Prostate gland (tissue), 2 donors: ENCODE measurements around the gene TF.

Source experiments
- CTCF ChIP-seq, 4 experiments: fragments of 200-600 bp in 2 of 4; fragments of 450-650 bp in 2 of 4; sonication (generic) in 2 of 4; IDR thresholded peaks; 1 replicate in 3 of 4; 2 replicates in 1 of 4; pipeline ENCODE4 v1.5.1; 2016 to 2019; ENCODE audit warnings: antibody characterized with exemption in 4 of 4, mild to moderate bottlenecking in 2 of 4, moderate library complexity in 2 of 4
- POLR2A ChIP-seq: fragments of 450-650 bp; IDR thresholded peaks from one replicate; pipeline ENCODE4 v1.6.1; 2016; ENCODE audit warnings: antibody characterized with exemption, mild to moderate bottlenecking
- POLR2AphosphoS5 ChIP-seq: sonication (generic); formaldehyde crosslinking; IDR thresholded peaks from one replicate; pipeline ENCODE4 v1.6.1; 2017; ENCODE audit warnings: antibody characterized with exemption

- TF ChIP-seq POLR2A (no peak), CTCF (IDR thresholded peaks at IDR 0.05) (no peak), POLR2AphosphoS5 (no peak)
Observed at GRCh38 chr3:133747907-133748639, 1.9 kb downstream of the TF start.
